Ishikawa (cell line): ENCODE data around the gene RNF44.

Experiments
- CEBPB ChIP-seq: IDR thresholded peaks from 2 replicates; pipeline ENCODE4 v1.6.1; 2012
- CREB1 ChIP-seq: IDR thresholded peaks from 2 replicates; pipeline ENCODE4 v1.6.1; 2012; ENCODE audit warnings: low read depth
- EGR1 ChIP-seq: IDR thresholded peaks from 2 replicates; pipeline ENCODE4 v1.6.1; 2012
- EP300 ChIP-seq: IDR thresholded peaks from 2 replicates; pipeline ENCODE4 v1.6.1; 2012; ENCODE audit warnings: borderline replicate concordance
- FOXM1 ChIP-seq: IDR thresholded peaks from 2 replicates; pipeline ENCODE4 v1.6.1; 2012; ENCODE audit warnings: low read depth, borderline replicate concordance
- NFIC ChIP-seq: IDR thresholded peaks from 2 replicates; pipeline ENCODE4 v1.6.1; 2012
- RAD21 ChIP-seq: IDR thresholded peaks from 2 replicates; pipeline ENCODE4 v1.6.1; 2012; ENCODE audit warnings: low read depth
- TAF1 ChIP-seq: IDR thresholded peaks from 2 replicates; pipeline ENCODE4 v1.6.1; 2012; ENCODE audit warnings: low read depth, mild to moderate bottlenecking
- TCF12 ChIP-seq: IDR thresholded peaks from 2 replicates; pipeline ENCODE4 v1.6.1; 2012; ENCODE audit warnings: low read depth
- TEAD4 ChIP-seq: IDR thresholded peaks from 2 replicates; pipeline ENCODE4 v1.6.1; 2012
- YY1 ChIP-seq: IDR thresholded peaks from 2 replicates; pipeline ENCODE4 v1.6.1; 2012; ENCODE audit warnings: low read depth
- ZBTB7A ChIP-seq: IDR thresholded peaks from 2 replicates; pipeline ENCODE4 v1.6.1; 2012; ENCODE audit warnings: low read depth
- TF ChIP-seq, protein P1 (sequence below): IDR thresholded peaks from 2 replicates; pipeline ENCODE4 v1.6.1; 2012
- TF ChIP-seq, protein P2 (sequence below): IDR thresholded peaks from 2 replicates; pipeline ENCODE4 v1.6.1; 2012; ENCODE audit warnings: low read depth, mild to moderate bottlenecking
- TF ChIP-seq, protein P3 (sequence below): IDR thresholded peaks from 2 replicates; pipeline ENCODE4 v1.6.1; 2012

RNF44 gene

DNA sequence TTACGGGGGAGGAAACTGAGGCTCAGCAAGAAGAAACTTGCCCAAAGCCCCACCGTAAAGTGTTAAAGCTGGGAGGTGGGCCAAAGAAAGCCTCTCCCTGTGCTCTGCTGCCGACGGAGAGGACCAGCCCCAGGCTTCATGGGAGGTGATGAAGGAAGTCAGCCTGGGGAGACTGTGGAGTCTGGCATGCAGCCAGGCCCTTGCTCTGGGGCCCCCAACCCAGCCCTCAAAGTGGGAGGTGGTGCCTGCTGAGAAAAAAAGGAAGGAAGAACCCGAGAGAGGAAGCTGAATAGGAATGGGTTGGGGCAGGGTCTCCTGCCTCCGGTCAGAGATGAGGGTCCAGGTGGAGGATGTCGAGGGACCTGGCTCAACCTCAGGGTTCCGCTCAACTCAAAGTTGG lies 3.8 kb downstream of the RNF44 start:
- no peak for TF ChIP-seq NFIC
- no peak for TF ChIP-seq TEAD4

DNA sequence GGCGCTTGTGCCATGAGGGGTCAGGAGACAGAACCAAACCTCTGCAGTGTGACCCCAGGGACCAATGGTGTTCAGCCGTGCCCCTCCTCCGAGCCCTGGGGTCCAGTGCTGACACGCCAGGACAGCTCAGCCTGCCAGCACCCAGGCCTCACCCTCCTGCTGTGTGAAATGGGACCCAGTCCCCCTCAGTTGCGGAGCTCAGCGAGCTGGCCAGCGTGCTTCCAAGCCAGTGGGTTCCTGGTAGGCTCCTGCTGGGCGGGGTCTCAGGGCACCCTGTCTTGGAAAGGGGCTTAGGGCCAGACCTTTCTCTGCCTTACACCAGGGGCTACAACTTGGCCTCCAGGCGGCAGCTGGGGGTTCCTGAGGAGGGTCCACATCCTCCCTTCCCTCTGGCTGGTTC lies 4.4 kb downstream of the RNF44 start:
- TF ChIP-seq YY1 (no peak), NFIC (no peak), CEBPB (no peak)
- TF ChIP-seq, protein P1, sequence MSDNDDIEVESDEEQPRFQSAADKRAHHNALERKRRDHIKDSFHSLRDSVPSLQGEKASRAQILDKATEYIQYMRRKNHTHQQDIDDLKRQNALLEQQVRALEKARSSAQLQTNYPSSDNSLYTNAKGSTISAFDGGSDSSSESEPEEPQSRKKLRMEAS = no peak

DNA sequence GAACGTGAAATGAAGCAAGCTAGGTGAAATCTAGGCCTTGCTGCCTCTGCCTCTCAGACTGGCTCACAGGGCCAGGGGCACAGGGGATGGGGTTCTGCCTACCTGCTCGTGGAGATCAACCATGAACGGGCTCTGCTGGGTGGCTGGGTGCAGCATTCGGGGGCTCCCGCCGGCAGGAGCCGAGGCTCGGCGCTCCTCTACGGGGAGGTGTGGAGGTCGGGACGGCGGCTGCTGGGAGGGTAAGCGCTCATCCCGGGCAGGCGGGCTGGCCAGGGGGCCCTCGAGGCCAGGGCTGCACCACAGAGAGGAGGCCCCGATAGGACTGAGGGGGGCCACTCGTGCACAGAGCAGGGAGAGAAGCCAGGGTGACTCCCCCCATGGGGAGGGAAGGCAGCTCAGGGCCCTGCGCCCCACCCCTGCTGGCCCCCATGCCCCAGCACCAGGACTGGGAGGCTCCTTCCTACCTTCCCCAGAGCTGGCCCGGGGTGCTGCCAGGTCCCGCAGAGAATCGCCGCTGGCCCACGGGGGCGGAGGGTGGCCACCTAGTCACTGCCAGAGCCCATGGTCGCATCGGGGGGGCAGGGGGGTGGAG lies 5.2 kb downstream of the RNF44 start:
- no peak for TF ChIP-seq EGR1
- TF ChIP-seq YY1 = no peak
- no peak for TF ChIP-seq NFIC
- TF ChIP-seq TEAD4 = no peak
- TF ChIP-seq, protein P2, sequence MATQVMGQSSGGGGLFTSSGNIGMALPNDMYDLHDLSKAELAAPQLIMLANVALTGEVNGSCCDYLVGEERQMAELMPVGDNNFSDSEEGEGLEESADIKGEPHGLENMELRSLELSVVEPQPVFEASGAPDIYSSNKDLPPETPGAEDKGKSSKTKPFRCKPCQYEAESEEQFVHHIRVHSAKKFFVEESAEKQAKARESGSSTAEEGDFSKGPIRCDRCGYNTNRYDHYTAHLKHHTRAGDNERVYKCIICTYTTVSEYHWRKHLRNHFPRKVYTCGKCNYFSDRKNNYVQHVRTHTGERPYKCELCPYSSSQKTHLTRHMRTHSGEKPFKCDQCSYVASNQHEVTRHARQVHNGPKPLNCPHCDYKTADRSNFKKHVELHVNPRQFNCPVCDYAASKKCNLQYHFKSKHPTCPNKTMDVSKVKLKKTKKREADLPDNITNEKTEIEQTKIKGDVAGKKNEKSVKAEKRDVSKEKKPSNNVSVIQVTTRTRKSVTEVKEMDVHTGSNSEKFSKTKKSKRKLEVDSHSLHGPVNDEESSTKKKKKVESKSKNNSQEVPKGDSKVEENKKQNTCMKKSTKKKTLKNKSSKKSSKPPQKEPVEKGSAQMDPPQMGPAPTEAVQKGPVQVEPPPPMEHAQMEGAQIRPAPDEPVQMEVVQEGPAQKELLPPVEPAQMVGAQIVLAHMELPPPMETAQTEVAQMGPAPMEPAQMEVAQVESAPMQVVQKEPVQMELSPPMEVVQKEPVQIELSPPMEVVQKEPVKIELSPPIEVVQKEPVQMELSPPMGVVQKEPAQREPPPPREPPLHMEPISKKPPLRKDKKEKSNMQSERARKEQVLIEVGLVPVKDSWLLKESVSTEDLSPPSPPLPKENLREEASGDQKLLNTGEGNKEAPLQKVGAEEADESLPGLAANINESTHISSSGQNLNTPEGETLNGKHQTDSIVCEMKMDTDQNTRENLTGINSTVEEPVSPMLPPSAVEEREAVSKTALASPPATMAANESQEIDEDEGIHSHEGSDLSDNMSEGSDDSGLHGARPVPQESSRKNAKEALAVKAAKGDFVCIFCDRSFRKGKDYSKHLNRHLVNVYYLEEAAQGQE = no peak
- TF ChIP-seq EP300 = no peak
- no peak for TF ChIP-seq RAD21
- TF ChIP-seq TCF12 = no peak
- TF ChIP-seq FOXM1 = no peak
- TF ChIP-seq, protein P1 = no peak
- TF ChIP-seq CREB1 = no peak
- TF ChIP-seq, protein P3, sequence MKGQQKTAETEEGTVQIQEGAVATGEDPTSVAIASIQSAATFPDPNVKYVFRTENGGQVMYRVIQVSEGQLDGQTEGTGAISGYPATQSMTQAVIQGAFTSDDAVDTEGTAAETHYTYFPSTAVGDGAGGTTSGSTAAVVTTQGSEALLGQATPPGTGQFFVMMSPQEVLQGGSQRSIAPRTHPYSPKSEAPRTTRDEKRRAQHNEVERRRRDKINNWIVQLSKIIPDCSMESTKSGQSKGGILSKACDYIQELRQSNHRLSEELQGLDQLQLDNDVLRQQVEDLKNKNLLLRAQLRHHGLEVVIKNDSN = no peak

DNA sequence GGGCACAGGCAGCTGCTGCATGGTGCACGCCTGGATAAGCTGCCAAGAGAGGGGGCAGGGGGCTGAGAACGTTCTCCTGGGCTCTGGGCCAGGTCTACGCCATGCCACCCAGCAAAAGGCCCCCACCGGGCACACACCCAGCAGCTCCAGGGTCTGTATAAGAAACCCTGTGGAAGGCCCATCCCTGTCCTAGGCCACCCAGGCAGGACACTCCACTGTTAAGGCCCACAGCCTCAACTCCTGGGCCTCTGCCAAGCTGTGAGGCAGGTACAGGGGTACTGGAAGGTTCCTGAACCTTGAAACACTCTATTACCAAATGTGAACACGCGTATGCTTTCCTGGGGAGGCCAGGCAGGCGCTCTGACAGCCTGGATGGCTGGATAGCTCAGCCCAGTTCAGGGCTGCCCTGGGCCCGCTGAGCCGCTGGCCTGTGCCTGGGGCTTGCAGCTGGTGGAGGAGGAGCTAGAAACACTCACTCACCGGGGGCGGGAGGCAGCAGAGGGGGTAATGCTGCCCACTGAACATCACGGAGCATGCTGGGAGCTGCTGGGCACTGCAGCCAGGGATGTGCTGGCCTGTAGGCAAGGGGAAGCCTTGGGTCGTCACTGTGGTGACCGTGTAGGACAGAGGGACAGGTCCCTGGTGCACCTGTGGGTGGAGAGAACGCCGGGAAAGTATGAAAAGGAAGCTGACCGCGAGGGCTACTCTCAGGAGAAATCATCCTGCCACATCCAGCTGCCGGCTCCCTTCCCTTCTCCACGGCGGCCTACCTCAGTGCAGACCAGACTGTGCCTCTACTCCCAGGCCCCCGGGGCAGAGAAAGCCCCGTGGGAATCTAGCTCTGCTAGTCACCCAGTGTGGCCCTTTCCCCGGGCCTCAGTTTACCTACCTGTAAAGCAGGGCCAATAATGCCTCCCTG lies 6.0 kb downstream of the RNF44 start:
- TF ChIP-seq ZBTB7A (no peak), YY1 (no peak), TEAD4 (no peak), RAD21 (no peak), TAF1 (no peak), TCF12 (no peak), EP300 (no peak)

DNA sequence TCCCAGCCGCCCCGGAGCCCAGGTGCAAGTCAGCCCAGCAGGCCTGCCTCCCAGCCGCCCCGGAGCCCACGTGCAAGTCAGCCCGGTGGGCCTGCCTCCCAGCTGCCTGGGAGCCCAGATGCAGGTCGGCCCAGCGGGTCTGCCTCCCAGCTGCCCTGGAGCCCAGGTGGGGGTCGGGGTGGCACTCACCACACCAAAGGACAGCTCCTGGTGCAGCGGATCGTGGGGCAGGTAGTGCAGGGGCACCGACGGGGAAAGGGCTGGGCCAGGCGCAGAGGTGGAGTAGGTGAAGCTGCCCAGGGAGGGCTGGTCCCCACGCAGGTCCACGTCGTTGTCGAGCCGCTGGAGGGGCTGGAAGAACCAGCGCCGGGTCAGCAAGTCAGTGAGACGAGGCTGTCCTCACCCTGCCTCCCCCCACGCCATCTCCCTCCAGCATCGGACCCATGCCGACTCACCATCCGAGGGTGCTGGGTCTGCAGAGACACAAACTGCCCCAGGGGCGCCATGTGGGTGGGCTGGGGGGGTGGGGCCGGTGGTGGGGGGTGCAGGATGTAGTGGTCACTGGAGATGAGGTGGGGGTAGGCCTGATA lies 6.7 kb downstream of the RNF44 start:
- TF ChIP-seq CREB1 = no peak
- TF ChIP-seq TEAD4 = no peak
- TF ChIP-seq, protein P1 = no peak
- no peak for TF ChIP-seq TAF1
- no peak for TF ChIP-seq EGR1
- TF ChIP-seq ZBTB7A = no peak
- TF ChIP-seq EP300 = no peak
- no peak for TF ChIP-seq TCF12
- TF ChIP-seq, protein P3 = no peak
- no peak for TF ChIP-seq RAD21
- TF ChIP-seq FOXM1 = no peak
- TF ChIP-seq, protein P2 = no peak

DNA sequence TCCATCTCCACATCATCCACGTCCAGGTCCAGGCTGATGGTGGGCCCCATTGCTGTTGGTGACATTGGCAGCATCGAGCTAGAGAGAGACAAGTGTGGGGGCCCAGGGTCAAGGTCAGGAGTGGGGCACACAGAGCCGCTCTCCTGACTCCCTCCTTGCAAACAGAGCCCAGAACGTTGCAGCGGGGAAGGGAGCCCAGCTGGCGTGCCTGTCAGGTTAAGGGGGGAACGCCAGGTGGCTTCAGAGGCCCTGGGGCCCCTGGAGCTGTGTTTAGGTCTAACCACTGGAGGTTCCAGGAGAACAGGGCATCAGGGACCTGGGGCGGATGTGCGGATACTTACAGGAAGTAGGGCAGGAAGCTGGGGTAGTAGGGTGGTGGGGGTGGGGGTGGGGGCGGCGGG lies 7.5 kb downstream of the RNF44 start:
- TF ChIP-seq TAF1 (no peak), RAD21 (no peak), EGR1 (no peak), CREB1 (no peak), YY1 (no peak), TCF12 (no peak), CEBPB (no peak), TEAD4 (no peak), FOXM1 (no peak), NFIC (no peak), ZBTB7A (no peak)
